Keratinocyte (primary cell): ENCODE results near the gene PLD2. TPM values are rescaled to one million over a fixed set of nuclear protein-coding genes. Genes with fewer than 3 reads are reported as not detected.

ENCODE experiments used
- DNase-seq: peaks from one replicate; pipeline ENCODE4 v3.0.0-alpha.2; 2011; ENCODE audit warnings: low read depth, missing footprints, low spot score
- FAIRE-seq: peaks from 2 replicates; lab custom pipeline; 2011; peaks lifted over from hg19 to GRCh38; lab: Jason Lieb, UNC
- H2AFZ ChIP-seq: 2 replicates; pipeline ENCODE4 v1.6.0; 2012; ENCODE audit warnings: low read length, control low read depth, inconsistent platforms; ENCODE audit not compliant: control insufficient read depth
- H3K27ac ChIP-seq: 2 replicates; pipeline ENCODE4 v1.5.1; 2011; ENCODE audit warnings: low read length; ENCODE audit not compliant: control insufficient read depth, insufficient read depth
- H3K27me3 ChIP-seq: 3 replicates; pipeline ENCODE4 v1.6.0; 2011; ENCODE audit warnings: low read length; ENCODE audit not compliant: control insufficient read depth, insufficient read depth; ENCODE audit errors: extremely low read depth
- H3K36me3 ChIP-seq, 2 experiments: 2 replicates in 1 of 2; 3 replicates in 1 of 2; pipeline ENCODE4 v1.5.1; 2011; ENCODE audit warnings: low read length in 2 of 2, mild to moderate bottlenecking in 1 of 2; ENCODE audit not compliant: control insufficient read depth in 2 of 2, insufficient read depth in 2 of 2; ENCODE audit errors: extremely low read depth in 1 of 2
- H3K4me1 ChIP-seq: 3 replicates; pipeline ENCODE4 v1.5.1; 2011; ENCODE audit warnings: low read length; ENCODE audit not compliant: control insufficient read depth, insufficient read depth; ENCODE audit errors: extremely low read depth
- H3K4me2 ChIP-seq: 3 replicates; pipeline ENCODE4 v1.6.0; 2011; ENCODE audit warnings: low read depth, low read length; ENCODE audit not compliant: control insufficient read depth, insufficient read depth; ENCODE audit errors: extremely low read depth
- H3K4me3 ChIP-seq, 3 experiments: fragments of 200-600 bp in 1 of 3; sonication (generic) in 1 of 3; 2 replicates in 2 of 3; 3 replicates in 1 of 3; pipeline ENCODE4 v1.5.1; 2011 to 2016; ENCODE audit warnings: low read length in 3 of 3, mild to moderate bottlenecking in 3 of 3, control low read depth in 2 of 3, inconsistent platforms in 1 of 3, low read depth in 1 of 3, mixed read lengths in 1 of 3, mixed run types in 1 of 3, moderate library complexity in 1 of 3; ENCODE audit not compliant: control insufficient read depth in 2 of 3, insufficient read depth in 2 of 3; ENCODE audit errors: extremely low read depth in 1 of 3
- H3K79me2 ChIP-seq: 2 replicates; pipeline ENCODE4 v1.6.0; 2012; ENCODE audit warnings: low read length; ENCODE audit not compliant: control insufficient read depth, insufficient read depth
- H3K9ac ChIP-seq: 3 replicates; pipeline ENCODE4 v1.6.0; 2011; ENCODE audit warnings: low read length; ENCODE audit not compliant: control insufficient read depth, insufficient read depth; ENCODE audit errors: extremely low read depth
- H3K9me1 ChIP-seq: 3 replicates; pipeline ENCODE4 v1.6.0; 2011; ENCODE audit warnings: low read length; ENCODE audit not compliant: control insufficient read depth, insufficient read depth; ENCODE audit errors: extremely low read depth
- H3K9me3 ChIP-seq: 2 replicates; pipeline ENCODE4 v1.5.1; 2012; ENCODE audit warnings: low read depth, low read length; ENCODE audit not compliant: control insufficient read depth
- H4K20me1 ChIP-seq: 3 replicates; pipeline ENCODE4 v1.6.0; 2011; ENCODE audit warnings: low read length; ENCODE audit not compliant: control insufficient read depth, insufficient read depth; ENCODE audit errors: extremely low read depth
- CTCF ChIP-seq, 3 experiments: IDR thresholded peaks in 1 of 3; conservative IDR thresholded peaks in 1 of 3; optimal IDR thresholded peaks in 1 of 3; 2 replicates in 2 of 3; 3 replicates in 1 of 3; pipeline versions ENCODE3 to v1.5.1; 2011; ENCODE audit warnings: low read length in 3 of 3, mild to moderate bottlenecking in 3 of 3, moderate library complexity in 2 of 3, control low read depth in 1 of 3, inconsistent platforms in 1 of 3; ENCODE audit not compliant: insufficient read depth in 2 of 3; ENCODE audit errors: extremely low read depth in 1 of 3
- EZH2 ChIP-seq: IDR thresholded peaks from one replicate; pipeline ENCODE4 v1.6.1; 2012; ENCODE audit warnings: inconsistent platforms, mild to moderate bottlenecking, low read length, moderate library complexity
- dilution Hi-C: fragments of 300-500 bp; cut with MboI; formaldehyde crosslinking; loops from one replicate; pipeline ENCODE4 v1.7.0; 2020; ENCODE audit warnings: low sequenced_read_pairs; ENCODE audit not compliant: extremely low pct_ligation_motif_present
- polyA plus RNA-seq, 5 experiments: library from polyadenylated mRNA; depleted of rRNA in 3 of 5; stranded (reverse) in 3 of 5; stranded (forward) in 1 of 5; unstranded in 1 of 5; fragments of >200 nt; gene quantifications; 1 replicate in 1 of 5; 2 replicates in 3 of 5; 3 replicates in 1 of 5; pipeline versions ENCODE4 v1.2.1 to v1.2.3, GENCODE V29; 2011 to 2012; ENCODE audit warnings: missing spikeins in 2 of 5, low read depth in 1 of 5, low replicate concordance in 1 of 5

Gene PLD2
- polyA plus RNA-seq, 1 donor (not counting 4 experiments of a cell fraction or from before 2014, with no cell fraction given) = 33.3 TPM

GRCh38 chr17:4843321-4844000 lies 36.5 kb downstream of the PLD2 start:
- peaks cover 6% of the 10 kb centered on the region for H3K9me1 ChIP-seq
- FAIRE-seq = no peak
- no peak overlapping the region for H2AFZ ChIP-seq
- no peak overlapping the region for H3K4me3 ChIP-seq
- no peaks in the 10 kb centered on the region for H4K20me1 ChIP-seq
- H3K27ac ChIP-seq = no peak overlapping the region
- peaks cover 34% of the 10 kb centered on the region for H3K4me1 ChIP-seq
- TF ChIP-seq CTCF (optimal IDR thresholded peaks at IDR 0.05 in 1 of 3, IDR thresholded peaks at IDR 0.05 in 1 of 3, conservative IDR thresholded peaks at IDR 0.05 in 1 of 3; ENCODE audit: extremely low read depth in 1 of 3, insufficient read depth in 2 of 3, low read length in 3 of 3) = no peak
- TF ChIP-seq EZH2 = no peak
- peaks cover 16 to 22% of the 10 kb centered on the region in 2 experiments for H3K36me3 ChIP-seq
- H3K27me3 ChIP-seq = no peaks in the 10 kb centered on the region
- peaks cover 90% of the 10 kb centered on the region for H3K79me2 ChIP-seq
- dilution Hi-C loops = no loop called here
- no peak overlapping the region for H3K9ac ChIP-seq
- DNase-seq = no peak
- H3K9me3 ChIP-seq = no peaks in the 10 kb centered on the region
- H3K4me2 ChIP-seq = no peak overlapping the region

GRCh38 chr17:4845118-4845517 lies 38.2 kb downstream of the PLD2 start:
- no peaks in the 10 kb centered on the region for H3K27me3 ChIP-seq
- TF ChIP-seq EZH2 (no peak), CTCF (optimal IDR thresholded peaks at IDR 0.05 in 1 of 3, IDR thresholded peaks at IDR 0.05 in 1 of 3, conservative IDR thresholded peaks at IDR 0.05 in 1 of 3; ENCODE audit: extremely low read depth in 1 of 3, insufficient read depth in 2 of 3, low read length in 3 of 3) (no peak)
- FAIRE-seq (no peak), DNase-seq (no peak)
- H3K9ac ChIP-seq = no peak overlapping the region
- dilution Hi-C loops = no loop called here
- H3K9me3 ChIP-seq = no peaks in the 10 kb centered on the region
- peaks cover 41% of the 10 kb centered on the region for H3K4me1 ChIP-seq
- no peaks in the 10 kb centered on the region for H4K20me1 ChIP-seq
- H3K27ac ChIP-seq = no peak overlapping the region
- no peak overlapping the region for H3K4me2 ChIP-seq
- H3K36me3 ChIP-seq = peaks cover 13 to 21% of the 10 kb centered on the region in 2 experiments
- peaks cover 75% of the 10 kb centered on the region for H3K79me2 ChIP-seq
- no peak overlapping the region for H3K4me3 ChIP-seq
- H2AFZ ChIP-seq = no peak overlapping the region
- peaks cover 6% of the 10 kb centered on the region for H3K9me1 ChIP-seq
